Measurements from ENCODE around the gene ADGRG1. TPM values are rescaled to one million over a fixed set of nuclear protein-coding genes. Genes with fewer than 3 reads are reported as not detected.

ADGRG1 gene
- total and polyA plus RNA-seq, 8 donors, result 36.4 to 102 (median 79.1) TPM

GRCh38 chr16:57706717-57707116, 78.3 kb downstream of the ADGRG1 start:
- Histone ChIP-seq H3K27me3 (no peaks in the 10 kb centered on the region), H3K9me3 (no peaks in the 10 kb centered on the region)
- no peak for ATAC-seq

GRCh38 chr16:57707331-57707730, 78.9 kb downstream of the ADGRG1 start:
- intact Hi-C loops (cut with DNase I), result no loop called here
- H3K36me3 ChIP-seq, result no peaks in the 10 kb centered on the region
- no peak overlapping the region for H3K4me3 ChIP-seq
- no peaks in the 10 kb centered on the region for H3K9me3 ChIP-seq
- DNase-seq, result peak in 2 of 6 donors; percentile 21 to 39
- no peak for ATAC-seq
- FAIRE-seq, result no peak
- no peak for TF ChIP-seq CTCF (IDR thresholded peaks at IDR 0.05)
- no peak overlapping the region for H3K27ac ChIP-seq
- WGBS, 2 donors, result 89 to 93% methylated on average over 11 of the region's 11 CpGs
- peaks cover 15 to 18% (median 16%) of the 10 kb centered on the region in 3 donors for H3K4me1 ChIP-seq
- no peaks in the 10 kb centered on the region for H3K27me3 ChIP-seq

More at GRCh38 chr16:57706717-57707116, 78.3 kb downstream of the ADGRG1 start:
- FAIRE-seq (no peak), DNase-seq (no peak)
- H3K27ac ChIP-seq, result no peak overlapping the region
- intact Hi-C loops (cut with DNase I), result no loop called here
- H3K4me3 ChIP-seq, result no peak overlapping the region
- H3K36me3 ChIP-seq, result no peaks in the 10 kb centered on the region
- WGBS, 2 donors, result 67% methylated on average over 1 of the region's 1 CpG; no CpG with 5 or more reads in 1 of the 2 donors
- peaks cover 15 to 19% (median 16%) of the 10 kb centered on the region in 3 donors for H3K4me1 ChIP-seq
- no peak for TF ChIP-seq CTCF (IDR thresholded peaks at IDR 0.05)

GRCh38 chr16:57708168-57708567, 79.7 kb downstream of the ADGRG1 start:
- Histone ChIP-seq H3K4me1 (peaks cover 14 to 18% (median 14%) of the 10 kb centered on the region in 3 donors), H3K4me3 (no peak overlapping the region), H3K27me3 (no peaks in the 10 kb centered on the region), H3K27ac (no peak overlapping the region), H3K9me3 (no peaks in the 10 kb centered on the region), H3K36me3 (no peaks in the 10 kb centered on the region)
- 89 to 90% methylated on average over 3 of the region's 3 CpGs for WGBS, 2 donors
- ATAC-seq (no peak), DNase-seq (no peak), FAIRE-seq (no peak)
- no peak for TF ChIP-seq CTCF (IDR thresholded peaks at IDR 0.05)
- intact Hi-C loops (cut with DNase I), result no loop called here

GRCh38 chr16:57709663-57710062, 81.2 kb downstream of the ADGRG1 start:
- whole genome bisulfite sequencing, 2 donors, result 93 to 94% methylated on average over 3 of the region's 3 CpGs
- Histone ChIP-seq H3K4me1 (peaks cover 3% of the 10 kb centered on the region in 3 donors), H3K36me3 (no peaks in the 10 kb centered on the region), H3K27me3 (no peaks in the 10 kb centered on the region), H3K9me3 (no peaks in the 10 kb centered on the region), H3K27ac (no peak overlapping the region), H3K4me3 (no peak overlapping the region)
- FAIRE-seq, result no peak
- intact Hi-C loops (cut with DNase I), result no loop called here
- no peak for TF ChIP-seq CTCF (IDR thresholded peaks at IDR 0.05)
- ATAC-seq, result no peak
- peak in 1 of 6 donors; percentile 9 for DNase-seq

- no peaks in the 10 kb centered on the region for H3K4me1 ChIP-seq
- ATAC-seq, result no peak
- intact Hi-C loops (cut with DNase I), result no loop called here
- no peaks in the 10 kb centered on the region for H3K9me3 ChIP-seq
- TF ChIP-seq CTCF (IDR thresholded peaks at IDR 0.05), result no peak
- no peak overlapping the region for H3K27ac ChIP-seq
- no peaks in the 10 kb centered on the region for H3K27me3 ChIP-seq
- peak in 1 of 6 donors; percentile 18 for DNase-seq
- no peaks in the 10 kb centered on the region for H3K36me3 ChIP-seq
- 88 to 96% methylated on average over 5 of the region's 5 CpGs for WGBS, 2 donors
- FAIRE-seq, result no peak
- no peak overlapping the region for H3K4me3 ChIP-seq
Measured at GRCh38 chr16:57711346-57711745, 82.9 kb downstream of the ADGRG1 start.
